Measurements from ENCODE around the gene CD2.

- TF ChIP-seq CTCF (IDR thresholded peaks at IDR 0.05): no peak
- no peak for TF ChIP-seq POLR2A (IDR thresholded peaks at IDR 0.05)
These were observed 5.4 kb downstream of the CD2 start for GRCh38 chr1:116759636-116760035.

All from uterus (tissue), 2 donors.